Endothelial cell of umbilical vein (primary cell): ENCODE results near the gene AIF1. TPM values are rescaled to one million over a fixed set of nuclear protein-coding genes. Genes with fewer than 3 reads are reported as not detected.

Experiments used
- BruUV-seq: library from RNA; stranded (reverse); fragments of 400-500 nt; replicated peaks from 2 replicates; lab custom pipeline; 2021; lab: Mats Ljungman, UMichigan
- CTCF ChIA-PET: fragments of 300-600, 350-600 bp; sonication (Branson Sonifier 250); formaldehyde crosslinking; loops from one replicate; lab custom pipeline; 2021; ENCODE audit warnings: antibody characterized with exemption, inconsistent platforms; lab: Charles Lee
- POLR2A ChIA-PET: fragments of 300-600, 350-600 bp; sonication (Branson Sonifier 250); formaldehyde crosslinking; loops from one replicate; lab custom pipeline; 2021; ENCODE audit warnings: antibody characterized with exemption, inconsistent platforms; lab: Charles Lee
- DNase-seq: peaks from one replicate; pipeline ENCODE4 v3.0.0-alpha.2; 2011; ENCODE audit warnings: low read depth, low spot score
- FAIRE-seq: peaks from 2 replicates; lab custom pipeline; 2011; peaks lifted over from hg19 to GRCh38; lab: Jason Lieb, UNC
- H2AFZ ChIP-seq: 2 replicates; pipeline ENCODE4 v1.6.0; 2012; ENCODE audit warnings: low read depth, low read length, control low read depth, inconsistent platforms
- H3K27ac ChIP-seq: 2 replicates; pipeline ENCODE4 v1.5.1; 2011; ENCODE audit warnings: low read depth, mild to moderate bottlenecking, control low read depth, low read length, moderate library complexity; ENCODE audit not compliant: insufficient read depth
- H3K27me3 ChIP-seq, 2 experiments: 2 replicates each; pipeline versions ENCODE4 v1.6.0 to v1.6.1; 2011; ENCODE audit warnings: low read length in 2 of 2, mixed read lengths in 1 of 2; ENCODE audit not compliant: control insufficient read depth in 2 of 2, insufficient read depth in 2 of 2
- H3K36me3 ChIP-seq, 2 experiments: 2 replicates in 1 of 2; 3 replicates in 1 of 2; pipeline ENCODE4 v1.5.1; 2011; ENCODE audit warnings: low read length in 2 of 2, mild to moderate bottlenecking in 1 of 2, moderate library complexity in 1 of 2; ENCODE audit not compliant: control insufficient read depth in 2 of 2, insufficient read depth in 2 of 2; ENCODE audit errors: extremely low read depth in 1 of 2
- H3K4me1 ChIP-seq: 3 replicates; pipeline ENCODE4 v1.5.1; 2011; ENCODE audit warnings: mild to moderate bottlenecking, low read length; ENCODE audit not compliant: control insufficient read depth, insufficient read depth; ENCODE audit errors: extremely low read depth
- H3K4me2 ChIP-seq: 2 replicates; pipeline ENCODE4 v1.6.1; 2011; ENCODE audit warnings: low read length, control low read depth, mixed read lengths; ENCODE audit not compliant: insufficient read depth
- H3K4me3 ChIP-seq, 3 experiments: fragments of 200-600 bp in 1 of 3; sonication (generic), shearing (Covaris generic) in 1 of 3; replicated peaks in 1 of 3; 2 replicates each; pipeline ENCODE4 v1.5.1; 2011 to 2016; ENCODE audit warnings: control low read depth in 3 of 3, low read length in 3 of 3, mild to moderate bottlenecking in 2 of 3, inconsistent platforms in 1 of 3, low read depth in 1 of 3, moderate library complexity in 1 of 3; ENCODE audit not compliant: insufficient read depth in 1 of 3
- H3K79me2 ChIP-seq: 2 replicates; pipeline ENCODE4 v1.6.0; 2012; ENCODE audit warnings: low read length, inconsistent platforms; ENCODE audit not compliant: control insufficient read depth, insufficient read depth
- H3K9ac ChIP-seq: replicated peaks from 2 replicates; pipeline ENCODE3; 2011; ENCODE audit warnings: low read length, control low read depth; ENCODE audit not compliant: insufficient read depth; ENCODE audit errors: extremely low read depth
- H3K9me1 ChIP-seq: replicated peaks from 3 replicates; pipeline ENCODE4 v1.6.0; 2011; ENCODE audit warnings: mild to moderate bottlenecking, low read length; ENCODE audit not compliant: control insufficient read depth, insufficient read depth; ENCODE audit errors: extremely low read depth
- H3K9me3 ChIP-seq: replicated peaks from 2 replicates; pipeline ENCODE4 v1.5.1; 2012; ENCODE audit warnings: low read length, inconsistent platforms; ENCODE audit not compliant: control insufficient read depth, insufficient read depth
- H4K20me1 ChIP-seq: replicated peaks from 2 replicates; pipeline ENCODE3; 2011; ENCODE audit warnings: mild to moderate bottlenecking, low read length; ENCODE audit not compliant: control insufficient read depth, insufficient read depth; ENCODE audit errors: extremely low read depth
- CTCF ChIP-seq, 2 donors: IDR thresholded peaks; 1 replicate in 1 of 2; 2 replicates in 1 of 2; pipeline ENCODE4 v1.5.1; 2011; ENCODE audit warnings: low read length in 2 of 2, mild to moderate bottlenecking in 2 of 2, moderate library complexity in 2 of 2, control low read depth in 1 of 2, inconsistent platforms in 1 of 2, low read depth in 1 of 2; ENCODE audit not compliant: insufficient read depth in 1 of 2; ENCODE audit errors: extremely low read depth in 1 of 2
- EZH2 ChIP-seq: IDR thresholded peaks from 2 replicates; pipeline ENCODE4 v1.6.1; 2012; ENCODE audit warnings: borderline replicate concordance, low read depth, mild to moderate bottlenecking, moderate library complexity, low read length, inconsistent platforms; ENCODE audit not compliant: severe bottlenecking
- FOS ChIP-seq: IDR thresholded peaks from 2 replicates; pipeline ENCODE4 v1.6.1; 2011; ENCODE audit warnings: mild to moderate bottlenecking, low read length, moderate library complexity, borderline replicate concordance; ENCODE audit not compliant: insufficient read depth
- GATA2 ChIP-seq: IDR thresholded peaks from 2 replicates; pipeline ENCODE4 v1.7.0; 2011; ENCODE audit warnings: low read depth, mild to moderate bottlenecking, moderate library complexity, mixed read lengths, low read length; ENCODE audit not compliant: insufficient read length, insufficient read depth
- JUN ChIP-seq: IDR thresholded peaks from 2 replicates; pipeline ENCODE4 v1.6.1; 2011; ENCODE audit warnings: borderline replicate concordance, low read depth; ENCODE audit not compliant: insufficient read length, insufficient read depth
- MAX ChIP-seq: IDR thresholded peaks from 2 replicates; pipeline ENCODE4 v1.6.1; 2011; ENCODE audit not compliant: insufficient read depth, insufficient read length
- MYC ChIP-seq: IDR thresholded peaks from one replicate; pipeline ENCODE4 v1.6.1; 2011; ENCODE audit warnings: mild to moderate bottlenecking, low read depth, low read length
- POLR2A ChIP-seq: IDR thresholded peaks from 2 replicates; pipeline ENCODE4 v1.6.1; 2012; ENCODE audit warnings: low read depth, mild to moderate bottlenecking, control low read depth, low read length
- POLR2AphosphoS5 ChIP-seq: IDR thresholded peaks from 2 replicates; pipeline ENCODE4 v1.6.1; 2012; ENCODE audit warnings: low read depth, mild to moderate bottlenecking, control low read depth, low read length, moderate library complexity; ENCODE audit not compliant: insufficient read depth
- dilution Hi-C: fragments of 300-500 bp; cut with MboI; formaldehyde crosslinking; loops from one replicate; pipeline ENCODE4 v1.15.0; 2019; ENCODE audit warnings: low sequenced_read_pairs; ENCODE audit not compliant: extremely low pct_ligation_motif_present
- intact Hi-C: fragments of 100-400 bp; cut with micrococcal nuclease; formaldehyde crosslinking; loops from one replicate; pipeline ENCODE4 v1.10.0; 2022
- polyA plus RNA-seq, 4 experiments: library from polyadenylated mRNA; depleted of rRNA in 3 of 4; stranded (reverse) in 3 of 4; unstranded in 1 of 4; fragments of >200 nt; gene quantifications; 2 replicates each; pipeline versions ENCODE4 v1.2.1 to v1.2.3, GENCODE V29; 2011 to 2012; ENCODE audit warnings: missing spikeins in 1 of 4
- total RNA-seq: library from RNA; stranded (reverse); gene quantifications from 2 replicates; pipeline ENCODE4 v1.2.3, GENCODE V29; 2021

AIF1 gene
- total and polyA plus RNA-seq, 2 donors (not counting 3 experiments of a cell fraction or from before 2014, with no cell fraction given): not detected

- H3K9ac ChIP-seq: no peak overlapping the region
- H3K36me3 ChIP-seq: peaks cover 3 to 4% of the 10 kb centered on the region in 2 experiments
- no peaks in the 10 kb centered on the region for H4K20me1 ChIP-seq
- H3K79me2 ChIP-seq: peaks cover 22% of the 10 kb centered on the region
- no peaks in the 10 kb centered on the region for H3K9me3 ChIP-seq
- ChIA-PET CTCF (interaction anchor here (0.6 kb wide), 1 partner anchor 107 kb away, joined by 3 read pairs; no protein-coding TSS in a partner anchor), POLR2A (interaction anchor here (0.9 kb wide), 1 partner anchor 157 kb away, joined by 4 read pairs; the partner anchor contains the start of genes HSPA1A and HSPA1L)
- no peak for DNase-seq
- H3K4me1 ChIP-seq: peaks cover 30% of the 10 kb centered on the region
- H3K4me3 ChIP-seq: no peak overlapping the region
- no TSS peak for BruUV-seq
- H2AFZ ChIP-seq: no peak overlapping the region
- no peak for FAIRE-seq
- no peak overlapping the region for H3K27ac ChIP-seq
- no peaks in the 10 kb centered on the region for H3K27me3 ChIP-seq
- H3K9me1 ChIP-seq: no peaks in the 10 kb centered on the region
- dilution Hi-C loops: no loop called here
- no peak for TF ChIP-seq EZH2
- no peak for TF ChIP-seq POLR2AphosphoS5
- no peak for TF ChIP-seq FOS
- no peak for TF ChIP-seq CTCF (IDR thresholded peaks at IDR 0.05; ENCODE audit: extremely low read depth in 1 of 2, insufficient read depth in 1 of 2, low read depth in 1 of 2, low read length in 2 of 2)
- TF ChIP-seq MYC: no peak
- TF ChIP-seq JUN: no peak
- no peak for TF ChIP-seq MAX
- no peak for TF ChIP-seq GATA2
- TF ChIP-seq POLR2A: no peak
- H3K4me2 ChIP-seq: no peak overlapping the region
- intact Hi-C loops: no loop called here
Measured at GRCh38 chr6:31658158-31658688, 43.2 kb downstream of the AIF1 start.
